ENCODE results near the gene SIGLEC1.

Gene SIGLEC1

GRCh38 chr20:3677733-3678132, 34.7 kb downstream of the SIGLEC1 start:
- no peak overlapping the region for H3K4me3 Mint-ChIP-seq
- no peaks in the 10 kb centered on the region for H3K9me3 Mint-ChIP-seq
- H3K4me1 Mint-ChIP-seq (ENCODE audit: low read depth): peaks cover 8% of the 10 kb centered on the region
- H3K36me3 Mint-ChIP-seq (ENCODE audit: low read depth): no peaks in the 10 kb centered on the region
- peaks cover 67% of the 10 kb centered on the region for H3K27me3 Mint-ChIP-seq
- no peak overlapping the region for H3K27ac Mint-ChIP-seq
- no peak for DNase-seq

- Mint-ChIP-seq H3K4me3 (no peak overlapping the region), H3K9me3 (no peaks in the 10 kb centered on the region), H3K27me3 (peaks cover 68% of the 10 kb centered on the region), H3K27ac (no peak overlapping the region), H3K36me3 (ENCODE audit: low read depth) (no peaks in the 10 kb centered on the region), H3K4me1 (ENCODE audit: low read depth) (peaks cover 6% of the 10 kb centered on the region)
- DNase-seq: no peak
Measured at GRCh38 chr20:3674995-3675900, 37.2 kb downstream of the SIGLEC1 start.

- Mint-ChIP-seq H3K4me1 (ENCODE audit: low read depth) (peaks cover 6% of the 10 kb centered on the region), H3K27me3 (peaks cover 69% of the 10 kb centered on the region), H3K9me3 (no peaks in the 10 kb centered on the region)
Measured at GRCh38 chr20:3674447-3674846, 38.0 kb downstream of the SIGLEC1 start.

GRCh38 chr20:3673221-3674070, 39.0 kb downstream of the SIGLEC1 start:
- DNase-seq: no peak
- H3K4me1 Mint-ChIP-seq (ENCODE audit: low read depth): peaks cover 6% of the 10 kb centered on the region
- no peaks in the 10 kb centered on the region for H3K36me3 Mint-ChIP-seq (ENCODE audit: low read depth)
- no peak overlapping the region for H3K4me3 Mint-ChIP-seq
- H3K9me3 Mint-ChIP-seq: no peaks in the 10 kb centered on the region
- peaks cover 63% of the 10 kb centered on the region for H3K27me3 Mint-ChIP-seq
- H3K27ac Mint-ChIP-seq: no peak overlapping the region

More at GRCh38 chr20:3674447-3674846, 38.0 kb downstream of the SIGLEC1 start:
- no peak for DNase-seq
- no peak overlapping the region for H3K27ac Mint-ChIP-seq
- H3K4me3 Mint-ChIP-seq: no peak overlapping the region
- H3K36me3 Mint-ChIP-seq (ENCODE audit: low read depth): no peaks in the 10 kb centered on the region

GRCh38 chr20:3672547-3673171, 39.7 kb downstream of the SIGLEC1 start:
- no peaks in the 10 kb centered on the region for H3K36me3 Mint-ChIP-seq (ENCODE audit: low read depth)
- DNase-seq: peak; percentile 36
- peaks cover 6% of the 10 kb centered on the region for H3K4me1 Mint-ChIP-seq (ENCODE audit: low read depth)
- no peak overlapping the region for H3K4me3 Mint-ChIP-seq
- H3K9me3 Mint-ChIP-seq: no peaks in the 10 kb centered on the region
- H3K27me3 Mint-ChIP-seq: peaks cover 63% of the 10 kb centered on the region
- no peak overlapping the region for H3K27ac Mint-ChIP-seq

GRCh38 chr20:3671986-3672546, 40.3 kb downstream of the SIGLEC1 start:
- Mint-ChIP-seq H3K36me3 (ENCODE audit: low read depth) (no peaks in the 10 kb centered on the region), H3K4me3 (no peak overlapping the region), H3K9me3 (no peaks in the 10 kb centered on the region), H3K27me3 (peaks cover 63% of the 10 kb centered on the region), H3K4me1 (ENCODE audit: low read depth) (peaks cover 8% of the 10 kb centered on the region), H3K27ac (no peak overlapping the region)
- DNase-seq: no peak

- H3K9me3 Mint-ChIP-seq: no peaks in the 10 kb centered on the region
- no peak for DNase-seq
- H3K36me3 Mint-ChIP-seq (ENCODE audit: low read depth): no peaks in the 10 kb centered on the region
- no peak overlapping the region for H3K27ac Mint-ChIP-seq
- H3K27me3 Mint-ChIP-seq: peaks cover 54% of the 10 kb centered on the region
- H3K4me3 Mint-ChIP-seq: no peak overlapping the region
- H3K4me1 Mint-ChIP-seq (ENCODE audit: low read depth): peaks cover 13% of the 10 kb centered on the region
Measured at GRCh38 chr20:3670945-3671344, 41.5 kb downstream of the SIGLEC1 start.

- Mint-ChIP-seq H3K27me3 (peaks cover 50% of the 10 kb centered on the region), H3K27ac (no peak overlapping the region), H3K4me3 (no peak overlapping the region), H3K9me3 (no peaks in the 10 kb centered on the region), H3K36me3 (ENCODE audit: low read depth) (no peaks in the 10 kb centered on the region), H3K4me1 (ENCODE audit: low read depth) (peaks cover 16% of the 10 kb centered on the region)
- DNase-seq: no peak
Measured at GRCh38 chr20:3670511-3670910, 41.9 kb downstream of the SIGLEC1 start.

GRCh38 chr20:3669710-3670367, 42.6 kb downstream of the SIGLEC1 start:
- Mint-ChIP-seq H3K4me1 (ENCODE audit: low read depth) (peaks cover 16% of the 10 kb centered on the region), H3K36me3 (ENCODE audit: low read depth) (no peaks in the 10 kb centered on the region), H3K27ac (no peak overlapping the region), H3K4me3 (no peak overlapping the region), H3K27me3 (peaks cover 44% of the 10 kb centered on the region), H3K9me3 (no peaks in the 10 kb centered on the region)
- no peak for DNase-seq

- Mint-ChIP-seq H3K4me3 (no peak overlapping the region), H3K27me3 (peaks cover 39% of the 10 kb centered on the region), H3K9me3 (no peaks in the 10 kb centered on the region), H3K27ac (no peak overlapping the region), H3K36me3 (ENCODE audit: low read depth) (no peaks in the 10 kb centered on the region), H3K4me1 (ENCODE audit: low read depth) (peaks cover 14% of the 10 kb centered on the region)
- no peak for DNase-seq
Measured at GRCh38 chr20:3667434-3668037, 44.9 kb downstream of the SIGLEC1 start.

- no peak for DNase-seq
- Mint-ChIP-seq H3K27ac (no peak overlapping the region), H3K9me3 (no peaks in the 10 kb centered on the region), H3K4me3 (no peak overlapping the region), H3K4me1 (ENCODE audit: low read depth) (peaks cover 21% of the 10 kb centered on the region), H3K27me3 (peaks cover 39% of the 10 kb centered on the region), H3K36me3 (ENCODE audit: low read depth) (no peaks in the 10 kb centered on the region)
Measured at GRCh38 chr20:3663858-3664257, 48.5 kb downstream of the SIGLEC1 start.

- peaks cover 22% of the 10 kb centered on the region for H3K4me1 Mint-ChIP-seq (ENCODE audit: low read depth)
- H3K9me3 Mint-ChIP-seq: no peaks in the 10 kb centered on the region
- DNase-seq: no peak
- no peaks in the 10 kb centered on the region for H3K36me3 Mint-ChIP-seq (ENCODE audit: low read depth)
- peaks cover 41% of the 10 kb centered on the region for H3K27me3 Mint-ChIP-seq
- H3K27ac Mint-ChIP-seq: no peak within 1 kb of the TSS
- H3K4me3 Mint-ChIP-seq: no peak within 1 kb of the TSS
Measured at GRCh38 chr20:3663031-3663701, 49.2 kb downstream of the SIGLEC1 start, which contains the start of gene GFRA4. GFRA4 (minus strand) TSS chr20:3663399; CDS start chr20:3663399, 0 bp downstream.

Measured in activated T-cell treated with anti-CD3 and anti-CD28 coated beads, Interleukin-2, amount 50 U/mL, for 24 hours (primary cell).